Nephron progenitor cell (in vitro differentiated cells): Measurements from ENCODE around the gene UVRAG.
A peak's percentile ranks its signal among the peaks of the same experiment; 100 is the strongest.

Experiments used
- DNase-seq: peaks from one replicate; pipeline ENCODE4 v3.0.0; 2021
- H3K27ac Mint-ChIP-seq: 2 replicates; pipeline ENCODE4 v1.8.0; 2021; ENCODE audit warnings: mild to moderate bottlenecking, moderate library complexity, mixed read lengths
- H3K27me3 Mint-ChIP-seq: 2 replicates; pipeline ENCODE4 v1.8.0; 2021; ENCODE audit warnings: mild to moderate bottlenecking, low read depth, mixed read lengths; ENCODE audit not compliant: poor library complexity
- H3K36me3 Mint-ChIP-seq: 2 replicates; pipeline ENCODE4 v1.8.0; 2021; ENCODE audit warnings: low read depth, mixed read lengths
- H3K4me1 Mint-ChIP-seq: 2 replicates; pipeline ENCODE4 v1.8.0; 2021; ENCODE audit warnings: mixed read lengths
- H3K4me3 Mint-ChIP-seq: 2 replicates; pipeline ENCODE4 v1.8.0; 2021; ENCODE audit warnings: mild to moderate bottlenecking, moderate library complexity, mixed read lengths
- H3K9me3 Mint-ChIP-seq: 2 replicates; pipeline ENCODE4 v1.8.0; 2021; ENCODE audit warnings: mild to moderate bottlenecking, moderate library complexity, mixed read lengths
- CTCF ChIP-seq: fragments of 200-600 bp; sonication (generic); IDR thresholded peaks from 2 replicates; pipeline ENCODE4 v1.5.0; 2021; ENCODE audit warnings: antibody characterized with exemption

UVRAG gene

GRCh38 chr11:76185511-76185910 is 370.5 kb downstream of the UVRAG start:
- H3K36me3 Mint-ChIP-seq, result no peaks in the 10 kb centered on the region
- H3K4me3 Mint-ChIP-seq, result no peak overlapping the region
- H3K4me1 Mint-ChIP-seq, result peaks cover 22% of the 10 kb centered on the region
- DNase-seq, result no peak
- no peak for TF ChIP-seq CTCF
- peaks cover 14% of the 10 kb centered on the region for H3K27me3 Mint-ChIP-seq
- no peak overlapping the region for H3K27ac Mint-ChIP-seq
- no peaks in the 10 kb centered on the region for H3K9me3 Mint-ChIP-seq

GRCh38 chr11:76185931-76186401 is 371.0 kb downstream of the UVRAG start:
- peaks cover 12% of the 10 kb centered on the region for H3K27me3 Mint-ChIP-seq
- DNase-seq, result peak; percentile 56
- H3K4me3 Mint-ChIP-seq, result peak overlapping the region; percentile 42
- H3K9me3 Mint-ChIP-seq, result no peaks in the 10 kb centered on the region
- H3K27ac Mint-ChIP-seq, result no peak overlapping the region
- H3K36me3 Mint-ChIP-seq, result no peaks in the 10 kb centered on the region
- peaks cover 22% of the 10 kb centered on the region for H3K4me1 Mint-ChIP-seq
- no peak for TF ChIP-seq CTCF

GRCh38 chr11:76186776-76187279 is 371.8 kb downstream of the UVRAG start:
- no peak for DNase-seq
- H3K27ac Mint-ChIP-seq, result no peak overlapping the region
- H3K9me3 Mint-ChIP-seq, result no peaks in the 10 kb centered on the region

GRCh38 chr11:76188873-76189272 is 373.9 kb downstream of the UVRAG start:
- Mint-ChIP-seq H3K4me3 (no peak overlapping the region), H3K4me1 (peaks cover 22% of the 10 kb centered on the region), H3K9me3 (no peaks in the 10 kb centered on the region), H3K36me3 (no peaks in the 10 kb centered on the region), H3K27ac (no peak overlapping the region), H3K27me3 (peaks cover 6% of the 10 kb centered on the region)
- TF ChIP-seq CTCF, result no peak
- no peak for DNase-seq

More at GRCh38 chr11:76186776-76187279, 371.8 kb downstream of the UVRAG start:
- Mint-ChIP-seq H3K4me1 (peaks cover 22% of the 10 kb centered on the region), H3K4me3 (no peak overlapping the region), H3K27me3 (peaks cover 12% of the 10 kb centered on the region), H3K36me3 (no peaks in the 10 kb centered on the region)
- TF ChIP-seq CTCF, result no peak

GRCh38 chr11:76189682-76190081 is 374.7 kb downstream of the UVRAG start:
- no peaks in the 10 kb centered on the region for H3K36me3 Mint-ChIP-seq

More at GRCh38 chr11:76189682-76190081, 374.7 kb downstream of the UVRAG start:
- Mint-ChIP-seq H3K27me3 (peaks cover 6% of the 10 kb centered on the region), H3K4me3 (no peak overlapping the region), H3K4me1 (peaks cover 22% of the 10 kb centered on the region), H3K9me3 (no peaks in the 10 kb centered on the region), H3K27ac (no peak overlapping the region)
- TF ChIP-seq CTCF, result no peak
- no peak for DNase-seq
